Kidney glomerular epithelial cell (primary cell): Measurements from ENCODE around the gene MRPS27.
"Not testable (repeated sequence)": the region's sequence is repeated elsewhere in the genome, so short reads cannot be mapped to it uniquely, and the experiment has no call there.

Experiments used
- DNase-seq: peaks from one replicate; lab custom pipeline; 2025; lab: John Stamatoyannopoulos, UW

The MRPS27 gene

GRCh38 chr5:72202331-72202825 lies 117.7 kb downstream of the MRPS27 start:
- no peak for DNase-seq

DNA sequence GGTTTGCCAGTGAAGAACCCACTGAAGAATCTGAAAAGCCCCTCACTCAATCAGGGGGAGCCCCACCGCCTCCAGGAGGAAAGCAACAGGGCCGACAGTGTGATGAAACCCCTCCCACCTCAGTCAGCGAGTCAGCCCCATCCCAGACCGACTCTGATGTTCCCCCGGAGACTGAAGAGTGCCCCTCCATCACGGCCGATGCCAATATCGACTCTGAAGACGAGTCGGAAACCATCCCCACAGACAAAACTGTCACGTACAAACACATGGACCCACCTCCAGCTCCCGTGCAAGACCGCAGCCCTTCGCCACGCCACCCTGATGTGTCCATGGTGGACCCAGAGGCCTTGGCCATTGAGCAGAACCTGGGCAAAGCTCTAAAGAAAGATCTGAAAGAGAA lies 120.4 kb downstream of the MRPS27 start:
- no peak for DNase-seq

DNA sequence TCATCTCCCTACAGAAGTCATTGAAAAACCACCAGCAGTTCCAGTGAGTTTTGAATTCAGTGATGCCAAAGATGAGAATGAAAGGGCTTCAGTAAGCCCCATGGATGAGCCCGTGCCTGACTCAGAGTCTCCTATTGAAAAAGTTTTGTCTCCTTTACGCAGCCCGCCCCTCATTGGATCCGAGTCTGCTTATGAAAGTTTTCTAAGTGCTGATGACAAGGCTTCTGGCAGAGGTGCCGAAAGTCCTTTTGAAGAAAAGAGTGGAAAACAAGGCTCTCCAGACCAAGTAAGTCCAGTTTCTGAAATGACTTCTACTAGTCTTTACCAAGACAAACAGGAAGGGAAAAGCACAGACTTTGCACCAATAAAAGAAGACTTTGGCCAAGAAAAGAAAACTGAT lies 122.6 kb downstream of the MRPS27 start:
- no peak for DNase-seq

DNA sequence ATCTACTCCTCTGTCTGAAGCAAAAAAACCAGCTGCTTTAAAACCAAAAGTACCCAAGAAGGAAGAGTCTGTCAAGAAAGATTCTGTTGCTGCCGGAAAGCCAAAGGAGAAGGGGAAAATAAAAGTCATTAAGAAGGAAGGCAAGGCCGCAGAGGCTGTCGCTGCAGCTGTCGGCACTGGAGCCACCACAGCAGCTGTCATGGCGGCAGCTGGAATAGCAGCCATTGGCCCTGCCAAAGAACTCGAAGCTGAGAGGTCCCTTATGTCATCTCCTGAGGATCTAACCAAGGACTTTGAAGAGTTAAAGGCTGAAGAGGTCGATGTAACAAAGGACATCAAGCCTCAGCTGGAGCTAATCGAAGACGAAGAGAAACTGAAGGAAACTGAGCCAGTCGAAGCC lies 124.5 kb downstream of the MRPS27 start:
- DNase-seq = no peak

GRCh38 chr5:72194846-72195245 lies 125.2 kb downstream of the MRPS27 start:
- DNase-seq = no peak

GRCh38 chr5:72191404-72191803 lies 128.6 kb downstream of the MRPS27 start:
- DNase-seq = no peak

DNA sequence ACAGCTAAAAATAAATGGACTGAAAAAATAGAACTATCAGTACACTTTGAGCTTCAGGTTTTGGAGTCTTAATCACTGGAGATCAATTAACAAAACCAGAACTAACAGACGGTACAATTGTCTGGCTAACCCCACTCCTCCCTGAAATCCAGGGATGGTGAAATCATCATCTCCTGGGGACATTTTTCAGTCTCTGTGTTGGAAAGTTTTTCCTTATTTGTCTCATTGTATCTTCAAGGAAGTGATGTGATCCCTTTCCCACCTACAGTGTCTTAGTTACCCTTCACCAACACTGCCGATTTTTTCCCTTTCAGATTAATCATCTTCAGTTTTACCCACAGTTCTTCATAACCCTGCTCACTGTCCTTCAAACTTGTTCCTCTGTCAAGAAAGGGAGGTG lies 130.9 kb downstream of the MRPS27 start:
- DNase-seq = no peak

DNA sequence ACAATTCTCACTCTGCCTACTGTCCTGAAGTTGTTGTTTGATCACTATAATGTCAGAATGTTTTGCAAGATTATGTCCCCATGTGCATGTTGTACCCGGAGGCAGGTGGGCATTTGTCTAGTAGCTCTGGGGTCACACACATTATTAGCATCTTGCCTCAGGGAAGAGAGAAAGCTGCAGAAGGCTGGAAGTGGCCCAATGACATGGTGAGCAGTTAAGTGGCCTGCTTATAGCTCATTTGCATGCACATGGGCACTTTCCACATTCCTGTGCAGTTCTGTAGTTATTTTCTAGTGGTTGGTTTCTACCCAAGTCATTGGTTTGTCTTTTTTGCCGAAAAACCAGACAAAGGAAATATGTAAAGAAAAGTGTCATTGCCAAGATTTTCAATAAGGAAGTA lies 131.9 kb downstream of the MRPS27 start:
- no peak for DNase-seq

- no peak for DNase-seq
These were observed 132.5 kb downstream of the MRPS27 start for GRCh38 chr5:72187388-72188075.

DNA sequence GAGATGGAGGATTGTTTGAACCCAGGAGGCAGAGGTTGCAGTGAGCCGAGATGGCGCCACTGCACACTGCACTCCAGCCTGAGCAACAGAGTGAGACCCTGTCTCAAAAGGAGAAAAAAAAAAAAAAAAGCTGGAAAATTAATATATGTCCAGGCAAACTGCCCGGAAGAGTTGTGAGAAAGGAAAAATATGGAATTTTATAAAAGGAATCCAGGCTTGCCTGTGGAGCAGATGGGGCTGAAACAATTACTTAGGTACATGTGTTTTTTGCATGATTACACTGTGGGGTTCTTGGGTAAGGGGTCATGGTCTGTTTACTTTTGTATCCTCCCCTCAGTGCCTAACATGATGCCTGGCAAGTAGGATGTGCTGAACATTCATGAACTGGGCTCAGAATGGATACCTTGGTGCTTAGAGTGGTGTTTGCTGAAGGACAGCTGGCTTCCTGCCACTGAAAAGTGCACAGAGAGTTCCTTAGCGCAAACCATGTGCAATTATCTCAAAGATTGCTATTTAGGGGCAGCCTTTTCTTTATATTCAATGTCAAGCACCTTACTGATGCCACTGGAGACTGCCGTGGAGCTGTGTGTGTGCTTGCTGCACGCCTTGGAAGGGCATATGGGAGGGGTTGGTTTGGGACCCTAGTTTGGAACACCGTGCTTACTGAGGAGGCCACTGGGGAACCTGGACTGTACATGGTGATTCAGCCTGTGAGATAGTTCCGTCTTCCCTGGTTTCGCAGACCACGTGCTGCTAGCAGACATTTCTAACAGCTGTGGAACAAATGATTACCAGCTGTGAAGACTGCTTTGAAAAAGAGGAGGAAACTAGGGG lies 134.3 kb downstream of the MRPS27 start:
- no peak for DNase-seq

- DNase-seq = no peak
These were observed 135.6 kb downstream of the MRPS27 start for GRCh38 chr5:72184408-72184807.

GRCh38 chr5:72183101-72183520 lies 136.9 kb downstream of the MRPS27 start:
- no peak for DNase-seq

GRCh38 chr5:72182686-72183085 lies 137.4 kb downstream of the MRPS27 start:
- no peak for DNase-seq

DNA sequence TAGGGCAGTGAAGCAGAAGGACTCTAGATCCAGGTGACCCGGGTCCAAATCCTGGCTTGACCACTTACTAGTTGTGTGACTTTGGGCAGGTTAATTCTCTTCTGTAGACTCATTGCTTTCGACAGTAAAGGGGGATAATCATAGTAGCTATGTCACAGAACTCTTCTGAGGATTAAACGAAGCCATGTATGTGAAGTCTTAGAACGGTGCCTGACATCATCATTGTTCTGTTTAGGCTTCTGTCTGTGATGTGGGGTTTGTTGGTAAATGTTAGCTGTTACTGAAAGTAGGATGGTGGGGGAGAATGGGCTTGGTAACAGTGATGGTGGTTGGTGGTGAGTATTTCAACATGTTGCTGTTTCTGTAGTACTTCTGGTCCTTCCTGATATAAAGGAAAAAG lies 139.1 kb downstream of the MRPS27 start:
- DNase-seq = no peak

DNA sequence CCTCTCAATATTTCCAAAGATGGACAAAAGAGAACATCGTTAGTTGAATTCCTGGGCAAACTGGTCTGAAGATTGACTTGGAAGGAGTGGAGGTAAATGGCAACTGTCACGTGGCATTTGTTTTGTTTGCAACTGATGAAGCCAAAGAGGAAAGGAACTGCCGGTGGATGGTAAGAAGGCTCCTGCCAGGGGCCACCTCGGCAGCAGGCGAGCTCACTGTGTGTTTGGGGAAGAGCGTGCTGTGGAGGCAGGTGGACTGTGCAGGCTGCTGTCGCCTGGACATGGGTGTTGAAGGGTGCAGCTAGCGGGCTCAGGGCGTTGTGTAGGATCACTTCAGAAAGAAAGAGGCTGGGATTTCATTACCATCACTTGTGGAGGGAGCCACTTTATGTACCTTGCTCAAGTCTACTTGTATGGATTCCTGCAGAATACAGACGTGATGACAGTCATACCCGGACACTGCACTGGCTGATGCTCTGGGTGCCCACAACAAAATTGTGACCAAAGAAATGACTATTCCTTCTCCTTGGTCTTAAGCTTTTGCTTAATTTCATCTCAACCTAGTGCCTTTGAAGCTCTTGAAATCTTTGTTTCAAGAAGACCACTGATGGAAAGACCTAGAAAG lies 140.1 kb downstream of the MRPS27 start:
- no peak for DNase-seq

DNA sequence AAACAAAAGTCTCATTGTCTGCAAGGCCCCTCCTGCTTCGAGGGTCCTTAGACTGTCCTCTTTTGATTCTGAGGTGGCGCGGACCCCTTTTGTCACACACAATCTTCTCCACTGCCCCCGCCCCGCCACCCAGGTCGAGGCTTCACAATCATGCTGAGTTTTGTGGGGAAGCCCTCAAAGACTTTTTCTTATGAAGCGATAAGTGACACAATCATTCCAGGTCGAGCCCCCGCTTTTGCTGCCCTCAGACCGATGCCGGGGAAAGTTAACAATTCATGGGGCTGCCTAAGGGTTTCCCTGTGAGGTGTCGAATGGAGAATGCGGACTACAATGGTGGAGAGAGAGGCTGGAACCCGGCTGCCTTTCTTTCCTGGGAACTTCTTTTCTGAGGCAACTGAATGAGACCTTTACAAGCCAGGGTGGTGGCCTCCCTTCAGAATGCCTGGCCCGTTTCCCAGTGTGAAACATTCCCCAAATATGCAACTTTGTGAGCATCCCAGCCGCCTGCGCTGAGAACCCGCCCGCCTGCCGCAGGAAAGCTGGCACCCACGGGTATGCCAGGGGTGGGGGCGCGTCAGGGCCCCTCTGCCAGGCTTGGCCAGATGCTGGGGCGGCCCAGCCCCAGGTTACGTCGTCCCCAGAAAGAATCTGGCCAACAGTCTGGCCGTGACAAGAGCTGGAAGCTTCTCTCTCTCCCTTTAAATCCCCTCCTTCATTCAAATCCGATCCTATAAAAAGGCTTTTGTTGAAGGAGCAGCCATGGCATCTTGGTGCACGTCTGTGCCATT lies 140.8 kb downstream of the MRPS27 start:
- no peak for DNase-seq

GRCh38 chr5:72177538-72177937 lies 142.5 kb downstream of the MRPS27 start:
- DNase-seq = no peak

- DNase-seq = no peak
These were observed 147.3 kb downstream of the MRPS27 start for GRCh38 chr5:72172786-72173185.

DNA sequence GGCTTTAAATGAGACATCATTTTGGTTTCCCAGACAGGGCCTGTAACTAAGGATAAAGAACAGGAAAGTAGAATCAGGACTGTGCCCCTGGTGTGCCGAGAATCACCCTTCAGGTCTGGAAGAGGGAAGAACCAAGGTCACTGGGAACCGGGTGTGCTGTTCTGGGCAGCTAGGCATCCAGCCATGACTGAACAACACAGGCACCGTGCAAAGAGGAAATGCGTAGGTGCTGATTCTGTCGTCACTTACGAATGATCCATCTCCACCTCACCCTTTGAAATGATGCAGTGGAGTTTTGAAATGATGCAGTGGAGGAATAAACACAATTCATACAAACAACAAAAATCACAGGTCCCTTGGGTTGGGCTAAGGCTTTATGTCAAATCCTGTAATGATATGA lies 148.4 kb downstream of the MRPS27 start:
- DNase-seq = no peak

- DNase-seq = not testable (repeated sequence)
These were observed 148.9 kb downstream of the MRPS27 start for GRCh38 chr5:72171181-72171580.

DNA sequence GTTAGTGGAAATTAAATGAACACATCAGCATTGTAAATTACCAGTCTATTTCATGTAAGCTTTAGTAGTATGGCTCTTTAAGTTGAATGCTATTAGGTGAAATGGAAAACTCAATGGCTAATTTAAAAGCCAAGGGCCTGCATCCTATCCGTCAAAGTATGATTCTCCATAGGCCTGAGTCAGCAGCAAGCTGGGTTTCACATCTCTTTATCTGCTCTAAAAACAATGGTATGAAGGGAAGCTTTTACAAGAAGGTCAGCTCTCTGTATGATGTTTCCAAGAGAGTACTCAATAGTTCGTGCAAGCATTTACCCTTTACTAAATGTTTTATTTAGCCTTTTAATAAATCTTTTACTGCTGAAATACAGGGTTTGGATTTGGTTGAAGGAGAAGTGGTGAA lies 149.9 kb downstream of the MRPS27 start:
- DNase-seq = no peak
